Skin epidermis (tissue), 12 donors: ENCODE results near the gene GMDS.

Experiments used
- H3K27ac ChIP-seq, 21 experiments: fragments of 200-600 bp; sonication (generic) in 11 of 21; one replicate each; pipeline ENCODE4 v1.5.0; 2020; ENCODE audit warnings: mild to moderate bottlenecking in 3 of 21, inconsistent platforms in 2 of 21, moderate library complexity in 2 of 21
- H3K4me3 ChIP-seq, 7 experiments: fragments of 200-600 bp; sonication (generic) in 2 of 7; one replicate each; pipeline ENCODE4 v1.5.0; 2020; ENCODE audit warnings: inconsistent platforms in 2 of 7, mild to moderate bottlenecking in 2 of 7, moderate library complexity in 1 of 7

The GMDS gene

GRCh38 chr6:1643111-1643510 is 602.3 kb downstream of the GMDS start:
- H3K4me3 ChIP-seq: no peak overlapping the region

GRCh38 chr6:1641343-1641885 is 604.0 kb downstream of the GMDS start:
- H3K27ac ChIP-seq: no peak overlapping the region
- H3K4me3 ChIP-seq: no peak overlapping the region

More at GRCh38 chr6:1643111-1643510, 602.3 kb downstream of the GMDS start:
- H3K27ac ChIP-seq: no peak overlapping the region

GRCh38 chr6:1640476-1640875 is 604.9 kb downstream of the GMDS start:
- Histone ChIP-seq H3K4me3 (no peak overlapping the region), H3K27ac (no peak overlapping the region)

- Histone ChIP-seq H3K4me3 (no peak overlapping the region), H3K27ac (no peak overlapping the region)
These were observed 606.0 kb downstream of the GMDS start for GRCh38 chr6:1639430-1639829.

GRCh38 chr6:1636971-1637871 is 608.2 kb downstream of the GMDS start:
- Histone ChIP-seq H3K4me3 (no peak overlapping the region), H3K27ac (peak overlapping the region in 2 of 21 experiments; percentile 20 to 51)

GRCh38 chr6:1636272-1636825 is 609.1 kb downstream of the GMDS start:
- Histone ChIP-seq H3K4me3 (no peak overlapping the region), H3K27ac (no peak overlapping the region)

- H3K27ac ChIP-seq: no peak overlapping the region
- H3K4me3 ChIP-seq: no peak overlapping the region
These were observed 609.9 kb downstream of the GMDS start for GRCh38 chr6:1635305-1636010.

- Histone ChIP-seq H3K4me3 (no peak overlapping the region), H3K27ac (no peak overlapping the region)
These were observed 611.3 kb downstream of the GMDS start for GRCh38 chr6:1634081-1634480.

- H3K4me3 ChIP-seq: no peak overlapping the region
- no peak overlapping the region for H3K27ac ChIP-seq
These were observed 611.9 kb downstream of the GMDS start for GRCh38 chr6:1633366-1634021.

GRCh38 chr6:1631251-1631650 is 614.2 kb downstream of the GMDS start:
- no peak overlapping the region for H3K27ac ChIP-seq
- H3K4me3 ChIP-seq: no peak overlapping the region

GRCh38 chr6:1630771-1631217 is 614.6 kb downstream of the GMDS start:
- Histone ChIP-seq H3K4me3 (no peak overlapping the region), H3K27ac (no peak overlapping the region)

- Histone ChIP-seq H3K27ac (peak overlapping the region in 2 of 21 experiments; percentile 5 to 22), H3K4me3 (no peak overlapping the region)
These were observed 615.1 kb downstream of the GMDS start for GRCh38 chr6:1630212-1630770.

GRCh38 chr6:1629316-1629715 is 616.1 kb downstream of the GMDS start:
- Histone ChIP-seq H3K27ac (no peak overlapping the region), H3K4me3 (no peak overlapping the region)

GRCh38 chr6:1627827-1628560 is 617.4 kb downstream of the GMDS start:
- H3K27ac ChIP-seq: no peak overlapping the region
- H3K4me3 ChIP-seq: no peak overlapping the region

- Histone ChIP-seq H3K27ac (no peak overlapping the region), H3K4me3 (no peak overlapping the region)
These were observed 618.9 kb downstream of the GMDS start for GRCh38 chr6:1626481-1626880.

- Histone ChIP-seq H3K4me3 (peak overlapping the region in 1 of 7 experiments; percentile 44), H3K27ac (peak overlapping the region in 1 of 21 experiments; percentile 65)
These were observed 619.5 kb downstream of the GMDS start for GRCh38 chr6:1625794-1626435.

GRCh38 chr6:1624851-1625781 is 620.3 kb downstream of the GMDS start:
- peak overlapping the region; percentile 39 to 56 (median 50) for H3K4me3 ChIP-seq
- peak overlapping the region in 18 of 21 experiments; percentile 1 to 85 (median 52) for H3K27ac ChIP-seq
